Stimulated activated CD4-positive, alpha-beta T cell treated with anti-CD3 and anti-CD28 coated beads, Interleukin-12 subunit alpha, Interleukin-12 subunit beta, amount 100 ng/mL, for 48 hours (primary cell): ENCODE measurements around the gene SLC22A31.

Experiments used
- DNase-seq, 3 donors: peaks; one replicate each; pipeline ENCODE4 v3.0.0-alpha.2; 2020; ENCODE audit warnings: low read depth in 2 of 3, low spot score in 1 of 3

Gene SLC22A31

GRCh38 chr16:89217138-89217387 is 16.7 kb upstream of the SLC22A31 start:
- DNase-seq, result no peak

GRCh38 chr16:89216315-89217137 is 16.2 kb upstream of the SLC22A31 start:
- DNase-seq, result peak; percentile 54 to 68 (median 67)

GRCh38 chr16:89210904-89211515 is 10.7 kb upstream of the SLC22A31 start:
- DNase-seq, result no peak

GRCh38 chr16:89210165-89210903 is 10.0 kb upstream of the SLC22A31 start:
- no peak for DNase-seq

GRCh38 chr16:89209522-89210044 is 9.2 kb upstream of the SLC22A31 start:
- DNase-seq, result no peak

- DNase-seq, result no peak
These were observed 7.7 kb upstream of the SLC22A31 start for GRCh38 chr16:89207993-89208392.

GRCh38 chr16:89202422-89203215 is 2.3 kb upstream of the SLC22A31 start:
- DNase-seq, result no peak

GRCh38 chr16:89201439-89202377 is 1.4 kb upstream of the SLC22A31 start:
- DNase-seq, result peak; percentile 75 to 87 (median 79)

GRCh38 chr16:89200850-89201411 is 594 bp upstream of the SLC22A31 start:
- DNase-seq, result no peak

- no peak for DNase-seq
These were observed 855 bp downstream of the SLC22A31 start for GRCh38 chr16:89199241-89200123.

GRCh38 chr16:89198417-89199240 is 1.7 kb downstream of the SLC22A31 start:
- DNase-seq, result no peak

GRCh38 chr16:89197633-89198416 is 2.5 kb downstream of the SLC22A31 start:
- no peak for DNase-seq

GRCh38 chr16:89197033-89197632 is 3.2 kb downstream of the SLC22A31 start:
- DNase-seq, result no peak

GRCh38 chr16:89195521-89196171 is 4.7 kb downstream of the SLC22A31 start:
- DNase-seq, result no peak

- DNase-seq, result no peak
These were observed 5.7 kb downstream of the SLC22A31 start for GRCh38 chr16:89194340-89195311.
